Coronary artery (tissue), 2 donors: ENCODE results near the gene CITED1.

Experiments
- DNase-seq: peaks from one replicate; pipeline ENCODE4 v3.0.0-alpha.2; 2017; ENCODE audit warnings: low spot score
- H3K27ac ChIP-seq, 2 donors: fragments of 200-600 bp; sonication (generic); one replicate each; pipeline ENCODE4 v1.5.1; 2016 to 2019
- H3K4me3 ChIP-seq: fragments of 200-600 bp; sonication (generic); 2 replicates; pipeline ENCODE4 v1.5.1; 2016; ENCODE audit warnings: mild to moderate bottlenecking, moderate library complexity
- TF ChIP-seq, protein P1 (sequence below): fragments of 200-600 bp; sonication (generic); IDR thresholded peaks from one replicate; pipeline ENCODE4 v1.5.1; 2019; ENCODE audit warnings: antibody characterized with exemption

CITED1 gene

DNA sequence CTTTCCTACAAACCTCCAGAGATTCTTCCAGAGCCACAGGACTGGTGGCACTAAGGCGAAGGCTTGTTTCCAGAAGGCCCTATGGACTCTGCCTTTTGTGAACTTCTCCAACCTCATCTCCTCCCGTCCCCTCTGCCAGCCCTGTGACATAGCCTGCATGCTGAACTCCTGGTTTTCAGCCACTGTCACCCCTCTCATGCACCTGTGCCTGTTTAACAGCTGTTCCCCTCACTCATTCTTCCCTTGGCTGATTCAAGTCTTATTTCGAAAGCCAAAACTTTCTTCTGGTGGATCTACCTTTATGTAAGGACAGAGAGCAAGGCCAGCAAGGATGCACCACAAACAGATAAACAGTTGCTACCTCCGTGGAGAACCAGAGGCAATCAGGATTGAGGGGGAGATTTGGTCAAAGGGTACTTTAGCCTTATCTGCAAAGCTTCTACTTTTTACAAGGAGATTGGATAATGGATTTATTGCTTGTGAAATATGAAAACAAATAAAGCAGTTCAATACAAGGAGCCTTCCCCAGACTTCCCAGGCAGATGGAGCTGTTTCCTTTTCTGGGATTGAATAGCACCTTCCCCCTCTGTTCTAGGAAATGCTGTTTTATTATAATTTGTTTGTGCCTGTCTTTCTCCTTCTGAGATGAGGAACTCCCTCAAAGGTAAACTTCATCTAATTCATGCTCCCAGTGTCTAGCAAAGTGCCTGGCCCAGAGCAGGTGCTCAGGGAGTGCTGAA lies 5.7 kb downstream of the CITED1 start:
- DNase-seq, result no peak
- TF ChIP-seq, protein P1, sequence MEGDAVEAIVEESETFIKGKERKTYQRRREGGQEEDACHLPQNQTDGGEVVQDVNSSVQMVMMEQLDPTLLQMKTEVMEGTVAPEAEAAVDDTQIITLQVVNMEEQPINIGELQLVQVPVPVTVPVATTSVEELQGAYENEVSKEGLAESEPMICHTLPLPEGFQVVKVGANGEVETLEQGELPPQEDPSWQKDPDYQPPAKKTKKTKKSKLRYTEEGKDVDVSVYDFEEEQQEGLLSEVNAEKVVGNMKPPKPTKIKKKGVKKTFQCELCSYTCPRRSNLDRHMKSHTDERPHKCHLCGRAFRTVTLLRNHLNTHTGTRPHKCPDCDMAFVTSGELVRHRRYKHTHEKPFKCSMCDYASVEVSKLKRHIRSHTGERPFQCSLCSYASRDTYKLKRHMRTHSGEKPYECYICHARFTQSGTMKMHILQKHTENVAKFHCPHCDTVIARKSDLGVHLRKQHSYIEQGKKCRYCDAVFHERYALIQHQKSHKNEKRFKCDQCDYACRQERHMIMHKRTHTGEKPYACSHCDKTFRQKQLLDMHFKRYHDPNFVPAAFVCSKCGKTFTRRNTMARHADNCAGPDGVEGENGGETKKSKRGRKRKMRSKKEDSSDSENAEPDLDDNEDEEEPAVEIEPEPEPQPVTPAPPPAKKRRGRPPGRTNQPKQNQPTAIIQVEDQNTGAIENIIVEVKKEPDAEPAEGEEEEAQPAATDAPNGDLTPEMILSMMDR, result no peak
- Histone ChIP-seq H3K4me3 (no peak overlapping the region), H3K27ac (no peak overlapping the region)

DNA sequence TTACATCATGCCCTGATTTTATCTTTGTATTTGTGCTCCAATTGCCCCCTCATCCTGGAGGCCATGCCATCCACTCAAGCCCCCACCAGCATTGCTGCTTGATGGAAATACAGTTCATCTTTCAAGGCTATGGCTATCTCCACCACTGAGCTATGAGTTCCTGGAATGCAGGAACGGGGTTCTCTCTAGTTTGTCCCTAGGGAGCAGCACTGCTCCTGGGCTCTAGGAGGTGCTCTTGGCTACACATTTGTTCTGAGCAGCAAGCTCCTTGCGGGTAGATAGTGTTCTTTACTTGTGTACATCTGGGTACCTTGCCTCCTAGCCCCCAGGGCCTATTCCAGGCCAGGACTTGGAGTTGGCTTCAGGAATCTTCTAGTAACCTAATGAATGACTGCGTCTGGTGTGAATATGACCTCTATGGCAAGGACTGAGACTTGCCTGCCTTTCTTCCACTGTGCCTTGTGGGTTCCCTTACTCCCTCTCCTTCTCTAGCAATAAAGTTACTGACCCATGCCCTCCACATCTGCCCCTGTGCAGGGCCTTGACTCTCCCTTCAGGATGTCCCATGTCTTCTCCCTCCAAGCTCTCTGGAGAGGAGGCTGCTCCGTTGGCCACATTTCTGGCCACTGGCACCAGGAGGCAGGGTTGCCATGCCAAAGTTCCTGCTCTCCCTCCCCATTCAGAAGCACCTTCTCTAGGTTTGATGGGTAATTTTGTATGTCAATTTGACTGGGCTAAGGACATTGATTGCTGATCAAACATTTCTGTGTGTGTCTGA lies 7.6 kb downstream of the CITED1 start:
- no peak overlapping the region for H3K4me3 ChIP-seq
- H3K27ac ChIP-seq, result no peak overlapping the region
- TF ChIP-seq, protein P1, result no peak
- no peak for DNase-seq

DNA sequence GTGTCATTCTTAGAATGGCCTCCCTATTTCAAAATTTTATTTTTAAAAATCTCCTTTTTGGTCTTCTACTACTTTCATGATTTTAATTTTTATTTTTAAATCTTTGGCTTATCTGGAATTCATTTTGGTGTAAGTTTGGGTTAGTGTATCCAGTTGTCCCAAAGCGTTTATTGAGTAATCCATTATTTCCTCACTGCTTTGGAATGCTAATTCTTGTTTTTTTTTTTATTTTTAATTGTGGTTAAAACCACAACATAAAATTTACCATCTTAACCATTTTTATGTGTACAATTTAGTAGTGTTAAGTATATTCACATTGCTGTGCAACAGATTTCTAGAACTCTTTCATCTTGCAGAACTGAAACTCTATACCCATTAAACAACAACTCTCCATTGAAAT lies 8.7 kb downstream of the CITED1 start:
- Histone ChIP-seq H3K4me3 (no peak overlapping the region), H3K27ac (no peak overlapping the region)
- TF ChIP-seq, protein P1, result no peak
- DNase-seq, result no peak

DNA sequence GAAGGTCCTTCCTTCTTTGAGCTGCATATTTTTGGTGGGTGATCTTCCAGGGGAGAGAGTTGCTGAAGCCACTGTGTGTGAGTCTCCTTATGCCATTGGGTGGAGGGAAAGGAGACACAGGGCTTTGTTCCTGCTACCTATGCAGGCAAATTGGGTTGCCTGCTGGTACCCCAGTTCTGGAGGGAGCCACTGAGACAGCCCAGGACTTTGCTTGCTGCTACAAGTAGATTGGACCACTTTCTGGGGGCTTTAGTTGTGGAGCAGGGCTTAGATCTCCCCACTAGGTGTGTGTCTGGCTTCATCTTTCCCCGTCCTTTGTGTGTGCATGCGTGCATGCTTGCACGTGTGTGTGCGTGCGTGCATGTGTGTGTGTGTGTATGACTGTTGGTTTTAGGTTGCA lies 10.0 kb downstream of the CITED1 start:
- DNase-seq, result no peak
- Histone ChIP-seq H3K27ac (no peak overlapping the region), H3K4me3 (no peak overlapping the region)
- TF ChIP-seq, protein P1, result no peak

DNA sequence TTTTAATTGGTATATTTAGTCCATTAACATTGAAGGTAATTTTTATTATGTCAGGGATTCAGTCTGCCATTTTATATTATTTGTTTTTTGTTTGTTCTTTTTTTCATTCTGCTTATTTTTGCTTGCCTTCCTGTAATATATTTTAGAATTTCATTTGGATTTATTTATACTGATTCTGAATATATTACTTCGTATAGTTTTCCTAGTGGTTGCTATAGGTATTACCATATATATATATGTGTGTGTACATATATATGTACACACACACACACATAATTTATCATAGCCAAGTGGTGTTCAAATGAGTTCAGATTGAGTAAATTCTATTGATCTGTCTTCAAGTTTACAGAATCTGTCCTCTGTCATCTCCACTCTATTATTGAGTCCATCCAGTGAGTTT lies 11.2 kb downstream of the CITED1 start:
- no peak overlapping the region for H3K27ac ChIP-seq
- DNase-seq, result no peak
- TF ChIP-seq, protein P1, result no peak
- no peak overlapping the region for H3K4me3 ChIP-seq

DNA sequence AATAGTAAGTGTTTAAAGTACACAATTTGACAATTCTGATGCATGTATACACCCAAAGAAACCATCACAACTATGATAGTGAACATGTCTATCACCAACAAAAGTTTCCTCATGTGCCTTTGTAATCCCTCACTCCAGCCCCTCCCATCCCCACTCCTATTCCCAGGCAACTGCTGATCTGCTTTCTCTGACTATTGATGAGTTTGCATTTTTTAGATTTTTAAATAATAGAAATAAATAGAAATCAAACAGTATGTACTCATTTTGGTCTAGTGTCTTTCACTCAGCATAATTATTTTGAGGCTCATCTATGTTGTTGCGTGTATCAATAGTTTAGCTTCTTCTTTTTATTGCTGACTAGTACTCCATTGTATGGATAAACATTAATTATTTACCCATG lies 23.4 kb downstream of the CITED1 start:
- no peak for DNase-seq
- Histone ChIP-seq H3K4me3 (no peak overlapping the region), H3K27ac (no peak overlapping the region)
- TF ChIP-seq, protein P1, result no peak

DNA sequence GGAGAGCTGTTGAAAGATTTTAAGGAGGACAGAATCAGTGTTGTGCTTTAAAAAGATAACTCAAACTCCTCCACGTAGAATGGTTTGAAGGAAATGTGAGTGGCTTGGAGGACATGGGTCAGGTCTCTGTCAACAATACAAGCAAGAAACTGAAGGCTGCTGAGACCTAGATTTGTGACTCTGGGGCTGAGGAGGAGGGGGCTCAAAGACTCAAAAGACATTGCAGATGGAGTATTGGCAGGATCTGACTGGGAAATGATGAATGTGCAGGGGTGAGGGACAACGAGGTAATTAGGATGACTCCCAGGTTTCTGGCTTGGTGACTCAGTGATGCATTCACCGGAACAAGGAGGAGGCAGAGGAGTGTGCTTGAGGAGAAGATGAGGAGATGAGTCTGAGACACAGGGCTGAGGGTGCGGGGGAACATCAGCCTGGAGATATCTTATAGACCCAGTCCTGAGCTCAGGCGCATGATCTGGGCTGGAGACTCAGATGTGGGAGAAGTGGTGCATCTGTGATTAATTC lies 25.3 kb downstream of the CITED1 start:
- DNase-seq, result no peak
- TF ChIP-seq, protein P1, result no peak
- no peak overlapping the region for H3K4me3 ChIP-seq
- no peak overlapping the region for H3K27ac ChIP-seq
